Astrocyte of the spinal cord (primary cell): ENCODE measurements around the gene LECT2.

ENCODE experiments used
- DNase-seq: peaks from one replicate; pipeline ENCODE4 v3.0.0; 2011; ENCODE audit warnings: low read depth, low spot score
- H3K4me3 ChIP-seq: 2 replicates; pipeline ENCODE4 v1.5.1; 2011; ENCODE audit warnings: low read depth, mild to moderate bottlenecking, low read length, moderate library complexity
- CTCF ChIP-seq: IDR thresholded peaks from 2 replicates; pipeline ENCODE4 v1.5.1; 2012; ENCODE audit warnings: low read depth, mild to moderate bottlenecking, low read length, inconsistent platforms
- in situ Hi-C: cut with HindIII; loops from 2 replicates; pipeline ENCODE4 v1.10.0; 2017; ENCODE audit warnings: low sequenced_read_pairs

The LECT2 gene

GRCh38 chr5:135898651-135899050 is 56.1 kb downstream of the LECT2 start:
- DNase-seq = no peak
- TF ChIP-seq CTCF = no peak
- in situ Hi-C loops = no loop called here
- no peak overlapping the region for H3K4me3 ChIP-seq
